GM21360 (cell line): ENCODE results near the gene FNDC3B.

Source experiments
- ATAC-seq: cut with Tn5 transposase; IDR thresholded peaks from one replicate; pipeline ENCODE4 v1.9.1; 2021; ENCODE audit warnings: mild to moderate bottlenecking, moderate library complexity; ENCODE audit not compliant: unreplicated experiment

The FNDC3B gene

DNA sequence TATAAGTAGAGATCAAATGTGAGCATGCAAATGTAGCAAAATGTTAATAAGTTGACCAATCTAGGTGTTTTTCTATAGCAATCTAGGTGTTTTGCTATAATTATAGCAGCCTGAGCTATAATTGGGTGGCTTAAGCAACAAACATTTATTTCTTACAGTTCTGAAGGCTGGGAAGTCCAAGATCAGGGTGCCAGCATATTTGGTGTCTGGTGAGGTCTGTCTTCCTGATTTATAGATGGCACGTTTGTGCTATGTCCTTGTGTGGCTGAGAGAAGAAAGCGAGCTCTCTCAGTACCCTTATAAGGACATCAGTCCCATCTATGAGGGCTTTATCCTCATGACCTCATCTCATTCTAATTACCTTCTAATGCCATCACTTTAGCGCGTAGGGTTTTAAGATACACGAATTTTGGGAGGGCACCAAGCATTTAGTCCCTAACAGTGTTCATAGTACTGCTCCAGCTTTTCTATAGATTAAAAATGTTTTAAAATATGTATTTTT lies 237.8 kb downstream of the FNDC3B start:
- no peak for ATAC-seq

DNA sequence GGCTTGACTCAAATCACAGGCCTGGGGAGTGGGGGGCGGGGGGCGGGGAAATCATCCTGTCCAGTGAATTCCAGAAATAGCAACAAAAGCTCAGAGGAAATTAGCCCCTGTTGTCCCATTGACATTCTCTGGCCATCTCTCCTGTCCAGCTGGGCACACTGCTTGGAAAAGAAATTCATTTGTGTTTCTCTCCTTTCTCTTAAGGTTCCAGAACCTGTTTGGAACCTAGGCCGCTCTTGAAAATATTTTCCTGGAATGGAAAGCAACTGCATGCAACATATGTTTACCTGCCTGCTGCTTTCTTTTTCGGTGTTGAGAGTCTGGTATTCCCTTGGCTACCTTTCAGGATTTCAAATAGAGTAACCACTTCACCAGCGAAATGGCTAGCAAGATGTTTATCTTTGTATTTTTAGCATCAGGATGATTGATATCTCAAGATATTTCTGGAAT lies 239.8 kb downstream of the FNDC3B start:
- ATAC-seq, result no peak

DNA sequence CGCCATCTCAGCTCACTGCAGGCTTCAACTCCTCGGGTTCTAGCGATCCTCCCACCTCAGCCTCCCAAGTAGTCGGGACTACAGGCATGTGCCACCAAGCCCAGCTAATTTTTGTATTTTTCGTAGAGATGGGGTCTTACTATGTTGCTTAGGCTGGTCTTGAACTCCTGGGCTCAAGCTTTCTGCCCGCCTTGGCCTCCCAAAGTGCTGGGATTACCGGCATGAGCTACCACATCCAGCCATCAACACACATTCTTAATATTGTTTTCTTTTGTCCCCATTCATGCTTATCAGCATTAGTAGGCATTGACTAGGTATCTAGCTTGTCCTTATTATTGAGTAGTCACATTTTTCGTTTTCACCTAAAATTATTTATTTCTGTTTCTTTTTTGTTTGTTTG lies 240.6 kb downstream of the FNDC3B start:
- no peak for ATAC-seq

DNA sequence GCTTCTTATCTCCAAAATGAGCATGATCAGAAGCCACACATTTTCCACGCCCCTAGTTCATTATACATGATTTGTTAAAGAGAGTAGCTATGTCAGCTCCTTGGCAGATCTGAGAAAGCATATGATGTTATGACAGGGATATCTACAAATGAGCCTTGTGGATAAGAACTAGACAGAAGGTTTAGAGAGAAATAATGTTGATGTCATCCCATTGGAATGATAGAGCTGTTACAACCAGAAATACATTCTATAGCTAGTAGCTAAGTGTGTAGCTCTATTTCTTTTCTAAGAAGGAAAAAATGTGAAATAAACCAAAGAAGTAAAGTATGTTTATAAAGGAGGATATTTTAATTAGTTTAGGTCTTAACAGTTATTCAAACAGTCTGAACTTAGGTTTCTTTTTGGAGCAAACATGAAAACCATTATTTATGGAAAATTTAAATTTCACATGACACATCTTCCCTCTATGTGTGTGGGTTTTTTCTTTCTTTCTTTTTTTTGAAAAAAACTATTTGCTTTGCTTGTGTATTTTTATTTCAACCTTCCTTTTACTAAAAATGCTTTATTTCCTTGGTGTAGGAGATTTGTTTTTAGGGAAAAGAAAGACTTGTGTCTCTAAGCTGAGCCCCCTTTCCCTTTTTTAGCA lies 241.2 kb downstream of the FNDC3B start:
- no peak for ATAC-seq

DNA sequence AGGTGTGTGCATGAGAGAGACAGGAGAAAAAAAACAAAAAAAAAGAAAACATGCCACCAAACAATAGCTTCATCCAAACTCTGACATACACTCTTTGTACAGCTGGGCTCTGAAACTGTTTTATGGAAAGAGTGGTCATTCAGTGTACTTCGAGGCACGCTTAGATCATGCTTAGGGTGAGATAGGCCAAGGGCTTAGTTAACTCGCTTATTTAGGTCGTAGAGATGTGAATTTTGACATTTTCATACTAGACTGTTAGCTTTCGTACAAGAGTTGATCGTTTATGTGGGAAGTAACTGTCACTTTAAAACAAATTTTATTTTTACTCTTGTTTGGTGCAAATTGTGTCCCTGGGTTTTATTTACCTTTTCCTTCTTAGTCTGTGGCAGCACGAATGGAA lies 242.5 kb downstream of the FNDC3B start:
- ATAC-seq, result no peak

DNA sequence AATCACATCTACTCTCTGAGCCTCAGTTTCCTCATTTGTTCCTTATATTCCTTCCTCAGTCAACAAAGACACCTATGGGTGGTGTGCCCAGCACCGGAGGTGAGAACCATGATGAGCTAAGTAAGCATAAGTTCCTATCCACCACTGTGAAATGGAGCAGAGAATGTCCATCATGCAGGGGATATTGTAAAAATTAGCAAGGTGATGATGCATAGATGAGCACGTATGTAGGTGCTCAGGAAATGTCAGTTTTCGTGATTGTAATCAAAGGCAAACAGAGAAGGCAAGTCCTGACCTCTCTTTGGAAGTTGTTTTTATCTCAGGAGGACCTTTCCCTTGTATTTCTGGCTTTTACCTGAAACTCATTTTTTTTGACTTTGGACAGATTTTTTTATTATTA lies 243.5 kb downstream of the FNDC3B start:
- ATAC-seq, result no peak

DNA sequence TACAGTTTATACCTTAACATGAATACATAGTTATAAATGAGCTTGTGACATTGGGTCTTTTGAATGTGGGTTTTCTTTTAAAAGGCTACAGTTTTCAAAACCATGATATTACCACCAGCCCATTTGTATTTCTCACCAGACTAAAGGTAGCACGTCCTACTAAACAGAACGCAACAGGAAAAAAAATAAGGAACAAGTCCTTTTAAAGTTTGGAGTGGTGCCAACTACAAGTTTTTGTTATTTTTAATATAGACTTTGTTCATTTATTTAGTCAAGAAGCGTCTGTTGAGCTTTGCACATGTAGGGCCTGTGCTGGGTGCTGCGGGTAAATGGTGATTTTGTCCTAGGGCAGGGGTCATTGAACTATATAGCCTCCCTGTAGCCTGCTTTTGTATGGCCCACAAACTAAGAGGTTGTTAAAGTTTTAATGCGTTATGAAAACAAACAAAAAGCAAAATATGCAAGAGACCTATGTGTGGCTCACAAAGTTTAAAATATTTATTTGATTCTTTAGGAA lies 244.5 kb downstream of the FNDC3B start:
- ATAC-seq, result no peak

DNA sequence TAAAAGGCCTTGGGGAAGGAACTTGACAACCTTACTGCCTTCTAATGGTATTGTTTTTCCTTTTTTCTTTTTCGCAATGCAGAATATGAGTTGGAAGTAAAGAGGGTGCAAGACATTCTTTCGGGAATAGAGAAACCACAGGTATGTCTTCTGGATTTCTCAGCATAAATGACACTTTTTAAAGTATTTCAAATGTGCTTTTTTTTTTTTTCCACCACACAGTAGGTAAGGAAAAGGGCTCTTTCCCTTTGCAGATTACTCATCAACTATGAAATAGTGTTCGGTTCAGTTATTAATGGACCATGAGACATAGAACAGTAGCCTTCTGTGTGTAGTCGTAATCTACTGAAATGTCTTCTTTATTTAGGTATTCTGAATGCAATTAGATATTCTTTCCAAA lies 246.5 kb downstream of the FNDC3B start:
- no peak for ATAC-seq

DNA sequence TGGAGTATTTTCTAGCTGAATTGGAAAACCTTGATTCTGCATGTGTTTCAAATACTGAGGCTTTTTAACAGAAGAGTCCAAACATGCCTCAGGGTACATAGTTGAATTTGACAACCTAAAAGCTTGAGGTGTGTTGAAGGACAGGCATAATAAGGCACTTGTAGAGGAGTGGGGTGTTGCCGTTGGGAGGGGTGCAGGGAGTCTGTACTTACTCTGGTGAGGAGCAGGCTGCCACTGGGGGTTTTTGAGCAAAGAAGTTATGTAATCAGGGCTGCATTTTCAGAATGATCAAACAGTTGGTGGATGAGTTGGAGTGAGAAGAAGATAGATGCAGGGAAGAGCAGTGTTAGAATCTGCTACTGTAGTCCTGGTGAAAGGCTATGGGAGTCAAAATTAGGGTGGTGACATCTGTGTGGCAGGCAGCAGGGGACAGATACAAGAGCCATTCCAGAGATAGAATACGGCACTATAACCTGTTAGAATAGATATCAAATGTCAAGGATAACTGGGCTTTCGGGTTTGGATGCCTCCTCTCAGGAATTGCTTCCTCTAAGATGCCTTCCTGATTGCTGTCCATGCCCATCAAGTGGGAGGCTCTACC lies 247.3 kb downstream of the FNDC3B start:
- ATAC-seq, result no peak

DNA sequence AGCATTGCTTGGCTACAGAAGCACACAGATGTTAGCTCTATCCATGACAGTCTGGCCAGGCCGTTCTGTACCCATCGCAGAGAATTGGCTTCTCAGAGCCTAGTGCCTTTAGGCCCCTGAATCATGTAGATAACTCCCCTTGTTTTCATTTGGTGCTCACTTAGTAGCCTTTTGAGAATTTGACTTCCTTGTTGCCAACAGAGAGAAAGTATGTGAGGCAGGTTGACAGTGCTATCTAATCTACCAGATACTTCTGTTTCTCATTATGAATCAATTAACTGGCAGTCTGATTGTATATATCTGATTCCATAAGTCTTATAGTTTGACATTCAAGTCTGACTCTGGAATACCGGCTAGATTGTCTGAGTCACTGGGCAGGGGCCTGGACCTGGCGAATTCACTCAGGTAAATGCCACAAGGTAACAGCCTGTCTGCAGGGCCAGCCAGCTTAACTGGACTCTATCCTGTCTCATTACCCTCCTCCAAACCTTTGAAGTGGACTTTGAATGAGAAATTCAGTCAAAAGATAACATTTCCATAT lies 248.6 kb downstream of the FNDC3B start:
- ATAC-seq, result no peak

DNA sequence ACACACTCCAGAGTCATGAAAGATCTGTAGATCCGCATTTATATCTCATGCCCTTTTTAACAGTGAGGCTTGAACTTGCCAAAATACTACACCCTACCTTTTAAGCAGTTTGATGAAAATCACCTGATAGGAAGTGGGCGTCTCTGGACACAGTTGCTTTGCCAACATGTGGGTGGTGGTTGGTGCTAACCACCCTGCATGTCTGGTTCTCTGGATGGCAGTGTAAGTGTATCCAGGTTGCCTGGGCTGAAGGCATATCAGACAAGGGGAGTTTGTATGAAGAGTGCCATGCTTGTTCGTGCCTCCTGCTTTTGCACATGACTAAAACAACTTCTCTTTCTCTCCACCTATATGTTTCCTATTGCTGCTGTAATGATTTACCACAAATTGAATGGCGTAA lies 249.3 kb downstream of the FNDC3B start:
- no peak for ATAC-seq

DNA sequence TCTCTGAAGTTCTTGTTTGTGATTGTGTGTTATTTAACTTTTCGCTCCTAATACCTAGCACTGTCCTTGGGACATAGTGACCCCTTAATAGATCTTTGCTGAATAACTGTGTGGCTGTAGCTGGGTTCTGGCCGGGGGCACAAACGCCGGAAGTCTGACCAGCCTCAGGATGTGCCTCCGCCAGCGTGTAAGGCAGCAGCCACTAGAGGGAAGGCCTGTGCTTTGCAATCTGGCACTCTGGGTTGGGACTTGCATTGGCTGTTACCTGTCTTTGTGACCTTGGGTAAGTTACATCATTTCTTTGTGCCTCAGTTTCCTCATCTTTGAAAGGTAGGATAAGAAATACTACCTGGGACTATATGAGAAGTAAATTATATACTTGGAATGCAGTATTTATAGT lies 250.2 kb downstream of the FNDC3B start:
- peak; percentile 90 for ATAC-seq

DNA sequence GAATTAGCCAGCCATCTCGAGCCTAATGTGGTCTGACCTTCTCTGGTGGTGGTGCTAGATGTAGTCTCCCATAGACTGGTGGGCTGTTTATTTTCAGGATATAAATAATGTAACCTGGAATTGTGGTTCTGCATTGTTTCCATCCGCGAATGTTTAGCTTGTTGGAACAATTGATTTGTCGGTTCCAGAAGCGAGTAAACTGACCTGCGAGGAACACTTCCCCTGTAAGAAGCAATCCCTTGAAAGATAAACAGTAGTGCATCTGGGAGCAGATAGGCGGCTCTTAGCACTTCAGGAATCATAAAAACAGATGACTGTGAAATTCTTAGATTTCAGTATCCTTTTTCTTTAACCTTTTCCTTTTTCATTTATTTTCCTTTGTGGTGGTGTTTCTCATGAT lies 251.1 kb downstream of the FNDC3B start:
- ATAC-seq, result no peak

DNA sequence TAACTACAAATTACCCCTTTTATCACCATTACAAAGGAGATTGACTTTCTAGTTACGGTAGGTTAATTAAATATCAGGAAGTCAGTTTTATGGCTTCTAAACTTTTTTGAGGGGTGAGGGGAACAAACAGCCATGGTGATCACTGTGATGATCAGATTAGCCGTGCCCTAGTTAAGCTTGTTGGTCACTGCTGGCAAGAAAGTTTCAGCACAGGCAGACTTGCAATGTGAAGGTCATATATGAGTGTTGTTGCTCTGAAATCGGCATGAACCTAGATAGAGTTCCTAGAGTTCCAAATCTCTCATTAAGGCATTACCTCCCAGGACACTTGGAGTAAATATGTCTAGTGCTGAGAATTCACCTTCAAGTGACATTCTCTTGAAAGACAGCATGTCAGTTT lies 252.3 kb downstream of the FNDC3B start:
- no peak for ATAC-seq

DNA sequence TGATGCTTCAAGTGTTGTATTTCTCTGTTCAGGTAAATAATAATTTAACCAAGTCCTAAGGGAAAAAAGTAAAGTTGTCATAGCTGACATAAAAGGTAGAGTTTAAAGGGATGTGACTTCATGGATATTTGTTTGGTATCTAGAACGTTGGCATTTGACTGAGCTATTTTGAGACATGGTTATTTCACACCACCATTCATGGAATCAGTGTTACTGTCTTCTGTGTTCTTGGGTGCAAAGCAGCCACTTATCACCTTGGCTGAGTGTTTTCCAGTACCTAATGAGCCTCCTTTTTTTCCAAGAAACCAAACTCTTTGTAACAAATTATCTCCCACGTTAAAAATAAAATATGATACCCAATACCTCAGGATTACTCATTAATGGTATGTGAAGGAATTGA lies 253.0 kb downstream of the FNDC3B start:
- ATAC-seq, result no peak

DNA sequence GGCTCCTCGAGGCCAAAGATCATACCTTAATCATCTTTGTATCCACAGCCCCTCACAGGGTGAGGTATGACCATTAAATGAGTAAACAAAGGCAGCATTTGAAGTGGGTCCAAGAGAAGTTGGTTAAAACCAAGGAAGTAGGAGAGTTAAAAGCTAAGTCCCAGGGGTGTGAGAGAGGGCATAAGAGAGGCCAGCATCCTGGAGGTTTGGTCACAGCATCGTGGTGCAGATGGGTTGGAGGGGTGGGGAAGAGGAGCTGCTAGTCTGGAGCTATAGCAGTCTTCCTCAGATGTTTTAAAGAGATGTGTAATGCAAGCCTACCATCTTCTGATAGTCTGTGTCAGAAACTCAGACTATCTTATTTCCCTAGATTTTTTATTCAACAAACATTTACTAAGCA lies 253.7 kb downstream of the FNDC3B start:
- ATAC-seq, result no peak

DNA sequence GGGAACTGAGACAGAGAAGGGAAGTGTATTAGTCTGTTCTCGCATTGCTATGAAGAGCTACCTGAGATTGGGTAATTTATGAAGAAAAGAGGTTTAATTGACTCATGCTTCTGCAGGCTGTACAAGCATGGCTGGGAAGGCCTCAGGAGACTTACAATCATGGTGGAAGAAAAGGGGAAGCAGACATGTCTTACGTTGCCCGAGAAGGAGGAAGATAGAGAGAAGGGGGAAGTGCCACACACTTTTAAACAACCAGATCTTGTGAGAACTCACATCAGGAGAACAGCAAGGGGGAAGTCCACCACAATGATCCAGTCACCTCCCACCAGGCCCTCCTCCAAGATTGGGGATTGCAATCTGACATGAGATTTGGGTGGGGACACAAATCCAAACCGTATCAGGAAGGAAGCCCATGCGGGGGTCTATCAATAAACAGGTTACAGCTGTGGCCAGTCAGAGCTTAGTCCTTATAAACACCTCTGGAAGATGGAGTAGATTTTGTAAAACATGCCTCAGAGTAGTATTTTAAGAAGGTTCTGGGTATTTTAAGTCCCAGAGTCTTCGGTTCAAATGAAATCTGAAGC lies 254.9 kb downstream of the FNDC3B start:
- no peak for ATAC-seq

DNA sequence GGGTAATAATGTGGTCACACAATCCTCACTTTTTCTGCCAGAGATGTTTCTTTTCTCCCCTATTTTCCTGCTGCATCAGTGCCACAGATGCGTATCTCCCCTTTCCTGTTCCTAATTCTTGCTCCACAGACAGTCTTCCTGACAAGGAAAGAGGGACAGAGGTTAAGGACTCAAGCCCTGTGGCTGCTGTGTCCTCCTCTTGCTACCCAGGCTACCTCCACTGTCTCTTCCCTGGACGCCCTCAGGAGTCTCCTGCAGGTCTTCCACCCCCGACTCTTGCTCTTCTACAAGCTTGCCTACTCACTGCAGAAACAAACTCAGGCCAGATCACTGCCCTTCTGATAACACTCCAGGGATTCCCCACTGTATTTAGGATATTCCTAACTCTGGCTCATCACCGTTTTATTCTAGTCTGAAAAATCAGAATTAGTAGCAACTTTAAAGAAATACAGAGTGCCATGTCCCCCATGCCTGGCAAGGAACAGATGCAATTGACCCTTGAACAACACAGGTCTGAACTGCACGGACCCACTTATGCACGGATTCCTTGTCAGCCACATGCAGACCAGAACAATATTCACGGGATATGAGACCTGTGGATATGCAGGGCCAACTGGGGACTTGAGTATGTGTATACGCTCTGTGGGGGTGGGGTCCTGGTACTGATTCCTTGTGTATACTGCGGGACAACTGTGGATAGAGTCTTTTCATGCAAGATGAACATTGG lies 257.0 kb downstream of the FNDC3B start:
- no peak for ATAC-seq

DNA sequence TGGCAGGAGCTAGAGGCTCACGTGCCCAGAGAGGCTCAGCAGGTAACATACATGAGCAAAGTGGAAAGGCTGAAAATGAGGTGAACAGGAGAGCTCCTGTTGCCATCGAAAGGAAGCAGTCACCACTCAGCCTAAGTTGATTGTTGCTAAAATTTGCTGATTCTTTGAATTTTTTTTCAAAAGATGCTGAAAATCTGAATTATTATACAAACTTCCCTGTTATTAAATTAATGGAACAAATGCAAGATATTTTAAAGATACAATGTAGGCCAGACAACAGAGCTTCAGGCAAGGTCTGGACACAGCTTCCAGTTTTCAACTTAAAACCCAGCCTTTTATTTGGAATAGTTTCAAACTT lies 257.6 kb downstream of the FNDC3B start:
- ATAC-seq, result no peak

DNA sequence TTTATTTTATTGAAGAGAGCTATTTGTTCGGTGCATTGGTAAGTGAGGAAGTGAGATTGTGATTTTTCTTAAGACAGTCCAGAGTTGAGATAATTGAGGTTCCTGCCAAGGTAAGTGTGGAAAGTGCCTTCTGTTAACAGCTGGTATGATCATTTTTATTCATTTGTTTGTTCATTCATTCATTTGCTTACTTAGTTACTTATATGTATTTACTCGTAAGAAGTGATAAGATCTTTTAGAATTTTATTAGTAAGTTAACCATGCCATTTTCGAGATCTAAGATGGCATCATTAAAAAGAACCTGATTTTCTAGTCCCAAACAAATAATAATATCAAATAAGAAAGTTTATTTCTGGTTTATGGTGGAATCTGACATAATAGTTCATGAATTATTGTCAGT lies 258.9 kb downstream of the FNDC3B start:
- ATAC-seq, result no peak

DNA sequence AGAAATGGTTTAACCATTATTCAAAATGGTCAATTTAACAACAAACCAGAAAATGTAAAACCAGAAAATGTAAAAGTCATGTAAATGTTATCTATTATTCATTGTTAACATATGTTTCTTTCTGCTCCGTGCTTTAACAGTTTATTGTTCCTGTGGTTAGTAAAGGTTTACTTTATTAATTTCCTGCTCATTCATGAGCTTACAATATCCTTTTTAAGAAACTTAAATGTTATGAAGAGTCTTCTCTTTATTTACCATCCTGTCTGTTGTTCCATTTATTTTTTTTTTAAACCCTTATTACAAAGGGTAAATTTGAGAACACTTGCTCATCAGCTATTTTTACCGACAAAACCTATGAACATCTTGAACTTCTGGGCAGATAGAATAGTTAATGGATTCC lies 260.8 kb downstream of the FNDC3B start:
- ATAC-seq, result no peak
